ENCODE results near the gene DTX4.

Gene DTX4

DNA sequence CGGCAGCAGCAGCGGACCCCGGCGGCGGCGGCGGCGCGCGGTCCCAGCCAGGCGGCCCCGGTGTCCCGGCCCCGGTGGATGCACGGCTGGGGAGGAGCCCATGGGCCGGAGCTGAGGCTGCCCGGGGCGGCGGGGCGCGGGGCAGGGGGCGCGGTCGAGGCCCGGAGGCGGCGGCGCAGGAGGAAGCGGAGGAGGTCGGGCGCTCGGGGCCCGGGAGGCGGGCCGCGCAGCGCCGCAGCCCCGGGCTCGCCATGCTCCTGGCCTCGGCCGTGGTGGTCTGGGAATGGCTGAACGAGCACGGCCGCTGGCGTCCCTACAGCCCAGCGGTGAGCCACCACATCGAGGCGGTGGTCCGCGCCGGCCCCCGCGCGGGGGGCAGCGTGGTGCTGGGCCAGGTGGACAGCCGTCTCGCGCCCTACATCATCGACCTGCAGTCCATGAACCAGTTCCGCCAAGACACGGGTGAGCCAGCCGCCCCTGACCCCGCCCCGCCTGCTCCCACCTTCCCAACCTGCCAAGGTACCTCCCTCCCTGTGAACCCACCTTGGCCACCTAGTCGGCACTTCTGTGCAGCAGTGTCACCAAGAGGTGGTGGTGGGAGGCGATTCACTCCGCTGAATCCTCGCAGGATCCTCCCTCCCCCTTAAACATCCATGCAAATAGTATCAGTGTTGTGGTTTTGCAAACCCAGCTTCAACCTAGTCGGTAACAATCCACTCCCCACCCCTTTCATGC is 580 bp downstream of the DTX4 start:
- H3K4me3 ChIP-seq (ENCODE audit: low read depth, low read length): peak overlapping the region; percentile 82

DNA sequence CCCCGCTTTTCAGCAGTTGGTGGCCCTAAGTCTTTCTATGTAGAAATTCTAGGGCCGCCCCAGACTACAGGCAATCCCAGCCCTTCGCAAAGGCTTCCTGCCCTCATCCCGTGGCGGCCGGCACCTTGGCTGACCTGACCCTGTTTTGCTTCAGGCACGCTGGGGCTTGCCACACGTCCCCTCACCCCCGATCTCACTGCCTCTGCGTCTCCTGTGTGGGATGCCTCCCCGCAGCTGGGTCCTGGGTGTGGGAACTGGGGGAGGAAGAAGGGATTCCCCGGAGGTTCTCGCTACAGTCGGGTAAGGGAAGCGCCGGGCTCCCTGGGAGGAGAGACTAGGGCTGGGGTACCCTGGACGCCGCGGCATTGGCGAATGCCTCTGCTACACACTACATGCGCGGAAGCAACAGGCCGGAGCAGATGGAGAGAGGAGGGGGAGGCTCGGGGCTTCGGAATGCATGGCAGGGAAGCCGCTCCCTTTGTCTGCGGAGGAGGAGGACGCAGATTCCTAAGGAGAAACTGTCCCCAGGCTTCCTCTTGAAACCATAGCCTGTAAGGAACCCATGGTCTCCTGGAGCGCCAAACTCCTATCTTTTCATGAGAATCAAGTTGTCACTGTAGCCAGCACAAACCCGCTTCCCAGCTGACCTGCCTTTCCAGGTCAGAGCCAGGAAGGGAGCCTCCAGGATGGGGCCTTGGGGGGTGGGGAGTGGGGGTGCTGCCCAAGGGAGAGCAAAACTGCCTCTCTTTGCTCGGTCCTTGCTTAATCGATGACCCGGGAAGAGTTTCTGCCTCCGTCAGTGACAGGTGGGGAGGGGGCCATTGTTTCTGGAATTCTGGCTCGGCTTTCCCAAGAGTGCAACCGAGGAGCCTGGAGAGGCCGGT is 1.4 kb downstream of the DTX4 start:
- H3K4me3 ChIP-seq (ENCODE audit: low read depth, low read length): peak overlapping the region; percentile 68

DNA sequence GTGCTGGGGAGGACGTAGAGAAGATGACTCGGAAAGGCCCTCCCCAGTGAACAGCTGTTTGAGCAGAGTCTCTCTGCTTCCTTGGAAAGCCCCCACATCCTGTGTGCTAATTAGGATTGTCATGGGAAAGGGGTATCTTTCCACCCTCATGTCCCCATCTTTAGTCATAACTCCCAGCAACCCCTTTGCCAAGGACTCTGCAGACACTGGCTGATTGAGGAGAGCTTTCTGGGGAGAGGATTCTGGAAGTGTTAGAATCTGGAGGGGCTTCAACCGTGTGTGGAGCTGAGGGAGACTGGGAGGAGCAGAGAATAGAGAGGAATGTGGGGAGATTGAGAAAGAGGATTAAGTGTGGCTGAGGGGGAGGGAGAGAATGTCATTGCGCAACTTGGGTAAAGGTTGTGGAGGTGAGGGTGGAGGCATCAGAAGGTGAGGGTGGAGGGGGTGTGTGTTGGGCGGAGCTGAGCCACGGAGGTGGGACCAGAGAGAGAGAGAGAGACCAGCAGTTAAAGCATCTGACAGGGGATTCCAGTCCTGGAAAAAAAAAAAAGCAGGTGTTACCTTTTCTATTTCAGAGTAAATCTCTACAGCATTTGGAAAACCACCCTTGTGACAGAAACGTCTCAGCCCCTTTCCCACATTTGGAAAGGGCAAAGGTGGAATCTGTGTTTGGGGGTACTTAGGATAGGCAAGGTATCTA is 2.2 kb downstream of the DTX4 start:
- H3K4me3 ChIP-seq (ENCODE audit: low read depth, low read length): peak overlapping the region; percentile 68

DNA sequence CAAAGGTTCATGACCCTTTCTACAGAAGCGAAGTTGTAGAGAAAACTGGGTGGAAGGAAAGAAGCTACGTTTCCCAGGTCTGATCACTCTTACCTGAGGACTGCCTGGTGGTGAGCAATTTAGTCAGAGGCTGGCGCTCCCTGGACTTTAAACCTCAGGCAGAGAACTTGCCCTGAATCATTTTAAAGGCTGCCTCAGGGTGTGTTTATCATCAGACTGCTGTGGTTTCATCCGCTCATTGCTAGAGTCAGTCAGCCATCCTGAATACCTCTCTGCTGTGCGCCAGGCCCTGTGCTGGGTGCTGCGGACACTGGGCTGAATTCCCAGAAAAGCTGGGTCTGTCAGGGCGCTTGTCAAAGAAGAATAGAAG is 2.7 kb downstream of the DTX4 start:
- H3K4me3 ChIP-seq (ENCODE audit: low read depth, low read length): no peak overlapping the region

DNA sequence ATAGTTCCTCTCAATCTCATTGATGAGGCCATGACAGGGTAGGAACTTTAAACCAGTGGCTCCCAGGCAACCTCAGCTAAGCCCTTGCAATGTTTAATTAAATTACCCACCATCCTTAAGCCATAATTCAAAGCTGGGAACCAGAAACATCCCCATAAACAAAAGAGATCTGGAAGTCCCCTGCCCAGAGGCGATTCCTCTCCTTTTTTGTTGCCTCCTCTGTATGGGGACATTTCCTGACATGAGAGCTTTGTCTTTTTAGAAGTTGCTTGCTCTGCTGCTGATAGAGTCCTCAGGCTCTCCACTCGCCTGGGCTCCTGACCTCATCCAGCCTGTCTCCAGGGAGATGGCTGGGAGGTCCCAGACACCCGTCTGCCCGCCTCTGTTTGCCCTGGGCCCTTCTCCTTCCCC is 3.2 kb downstream of the DTX4 start:
- H3K4me3 ChIP-seq (ENCODE audit: low read depth, low read length): no peak overlapping the region

DNA sequence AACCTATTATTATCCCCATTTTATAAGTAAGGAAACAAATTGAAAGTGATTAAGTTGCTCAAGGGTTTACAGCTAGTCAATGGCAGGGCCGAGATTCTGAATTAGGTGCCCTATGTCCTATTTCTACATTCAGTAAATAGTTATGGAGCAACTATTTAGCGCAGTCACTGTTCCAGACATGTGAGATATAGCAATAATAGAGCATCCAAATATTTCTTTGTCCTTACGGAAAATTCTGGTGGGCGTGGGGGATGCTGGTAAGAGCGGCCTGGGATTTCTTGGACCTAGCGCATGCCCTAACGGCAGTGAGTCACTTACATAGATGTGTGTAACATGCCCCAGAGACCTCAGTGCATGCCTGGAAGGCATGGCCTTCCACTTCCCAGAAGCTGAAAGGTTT is 4.4 kb downstream of the DTX4 start:
- no peak overlapping the region for H3K4me3 ChIP-seq (ENCODE audit: low read depth, low read length)

DNA sequence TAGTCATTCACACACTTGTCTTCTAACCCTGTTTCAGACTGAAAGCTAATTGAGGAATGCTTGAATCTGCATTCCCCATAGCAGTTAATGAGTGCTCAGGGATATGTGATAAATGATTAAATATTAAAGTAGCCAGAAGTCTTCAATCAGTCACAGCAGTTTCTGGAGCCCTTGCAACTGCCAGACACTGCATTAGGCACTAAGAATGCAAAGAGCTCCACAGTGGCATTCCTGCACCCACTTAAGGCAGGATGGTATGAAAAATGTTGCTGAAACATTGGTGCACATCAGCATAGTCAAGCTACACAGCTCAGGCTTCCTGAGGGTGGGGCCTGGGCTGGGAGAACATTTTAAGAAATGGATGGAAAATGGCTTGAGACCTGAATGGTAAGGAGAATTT is 6.5 kb downstream of the DTX4 start:
- H3K4me3 ChIP-seq (ENCODE audit: low read depth, low read length): no peak overlapping the region

DNA sequence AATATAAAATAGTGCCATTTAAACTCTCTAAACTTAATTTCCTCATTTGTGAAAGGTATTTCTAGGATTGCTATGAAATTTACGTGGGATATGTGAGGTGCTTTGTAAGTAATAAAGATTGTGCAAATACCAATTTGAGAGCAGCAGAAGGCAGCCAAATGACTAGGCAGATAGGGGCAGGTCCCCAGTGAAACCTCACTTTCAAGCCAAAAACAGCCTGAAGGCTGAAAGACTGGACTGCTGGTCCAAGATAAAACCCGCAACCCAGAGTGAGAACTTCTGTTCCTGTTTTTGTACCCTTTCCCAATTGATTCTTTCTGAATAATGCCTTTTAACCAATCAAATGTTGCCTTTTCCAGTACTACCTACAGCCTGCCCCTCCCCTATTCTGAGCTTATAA is 7.2 kb downstream of the DTX4 start:
- H3K4me3 ChIP-seq (ENCODE audit: low read depth, low read length): no peak overlapping the region

DNA sequence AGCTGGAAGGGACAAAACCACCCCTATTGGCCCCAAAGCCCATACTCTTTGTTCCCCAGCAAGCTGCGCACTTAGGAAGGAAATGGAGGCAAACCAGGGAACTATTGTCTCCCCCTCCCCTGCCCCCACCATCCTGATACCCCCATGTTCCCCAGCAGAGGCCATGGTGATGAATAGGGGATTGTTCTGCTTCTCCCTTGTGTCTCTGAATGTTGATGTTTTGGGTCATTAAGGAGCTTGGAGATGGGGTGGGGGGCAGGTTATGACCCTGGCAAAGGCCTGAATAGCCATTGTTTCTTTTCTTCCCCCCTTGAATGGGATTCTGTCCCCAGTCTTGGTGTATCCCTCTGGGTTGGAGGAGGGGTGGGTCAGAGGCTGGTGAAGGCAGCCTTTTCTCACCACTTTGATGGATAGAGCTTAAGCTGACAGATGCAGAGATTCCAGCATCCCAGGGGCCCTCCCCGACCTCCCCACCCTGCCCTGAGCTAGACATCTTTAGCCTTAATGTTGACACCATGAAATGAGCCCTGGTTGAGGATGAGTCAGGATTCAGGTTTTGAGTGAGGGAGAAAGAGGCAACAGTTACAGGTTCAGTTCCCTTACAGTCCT is 8.3 kb downstream of the DTX4 start:
- no peak overlapping the region for H3K4me3 ChIP-seq (ENCODE audit: low read depth, low read length)

DNA sequence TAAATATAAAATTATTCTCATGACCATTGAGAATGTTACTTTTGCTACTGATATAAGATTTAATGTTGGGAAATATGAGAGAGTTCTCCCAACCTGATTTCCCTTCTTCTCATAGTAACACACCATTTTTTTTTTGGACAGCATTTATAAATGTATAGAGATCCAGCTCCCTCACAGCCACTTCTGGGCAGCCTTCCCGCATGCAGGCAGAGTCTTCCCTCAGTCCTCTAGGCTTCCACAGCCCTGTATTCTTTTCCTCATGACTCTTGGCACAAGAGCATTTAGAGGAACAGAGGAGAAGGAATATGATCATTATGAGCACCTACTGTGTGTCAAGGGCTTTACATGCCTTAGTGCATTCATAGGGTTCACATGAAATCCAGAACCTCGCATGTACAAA is 9.0 kb downstream of the DTX4 start:
- H3K4me3 ChIP-seq (ENCODE audit: low read depth, low read length): no peak overlapping the region

DNA sequence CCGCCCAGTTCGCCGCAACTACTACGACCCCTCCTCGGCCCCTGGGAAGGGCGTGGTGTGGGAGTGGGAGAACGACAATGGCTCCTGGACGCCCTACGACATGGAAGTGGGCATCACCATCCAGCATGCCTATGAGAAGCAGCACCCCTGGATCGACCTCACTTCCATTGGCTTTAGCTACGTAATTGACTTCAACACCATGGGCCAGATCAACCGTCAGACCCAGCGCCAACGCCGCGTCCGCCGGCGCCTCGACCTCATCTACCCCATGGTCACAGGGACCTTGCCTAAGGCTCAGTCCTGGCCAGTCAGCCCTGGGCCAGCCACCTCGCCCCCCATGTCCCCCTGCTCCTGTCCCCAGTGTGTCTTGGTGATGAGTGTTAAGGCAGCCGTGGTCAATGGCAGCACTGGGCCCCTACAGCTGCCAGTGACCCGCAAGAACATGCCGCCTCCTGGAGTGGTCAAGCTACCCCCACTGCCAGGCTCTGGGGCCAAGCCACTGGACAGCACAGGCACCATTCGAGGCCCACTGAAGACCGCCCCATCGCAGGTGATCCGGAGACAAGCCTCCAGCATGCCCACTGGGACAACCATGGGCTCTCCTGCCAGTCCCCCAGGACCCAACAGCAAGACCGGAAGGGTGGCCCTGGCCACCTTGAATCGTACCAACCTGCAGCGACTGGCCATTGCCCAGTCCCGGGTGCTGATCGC is 10.0 kb downstream of the DTX4 start:
- no peak overlapping the region for H3K4me3 ChIP-seq (ENCODE audit: low read depth, low read length)

DNA sequence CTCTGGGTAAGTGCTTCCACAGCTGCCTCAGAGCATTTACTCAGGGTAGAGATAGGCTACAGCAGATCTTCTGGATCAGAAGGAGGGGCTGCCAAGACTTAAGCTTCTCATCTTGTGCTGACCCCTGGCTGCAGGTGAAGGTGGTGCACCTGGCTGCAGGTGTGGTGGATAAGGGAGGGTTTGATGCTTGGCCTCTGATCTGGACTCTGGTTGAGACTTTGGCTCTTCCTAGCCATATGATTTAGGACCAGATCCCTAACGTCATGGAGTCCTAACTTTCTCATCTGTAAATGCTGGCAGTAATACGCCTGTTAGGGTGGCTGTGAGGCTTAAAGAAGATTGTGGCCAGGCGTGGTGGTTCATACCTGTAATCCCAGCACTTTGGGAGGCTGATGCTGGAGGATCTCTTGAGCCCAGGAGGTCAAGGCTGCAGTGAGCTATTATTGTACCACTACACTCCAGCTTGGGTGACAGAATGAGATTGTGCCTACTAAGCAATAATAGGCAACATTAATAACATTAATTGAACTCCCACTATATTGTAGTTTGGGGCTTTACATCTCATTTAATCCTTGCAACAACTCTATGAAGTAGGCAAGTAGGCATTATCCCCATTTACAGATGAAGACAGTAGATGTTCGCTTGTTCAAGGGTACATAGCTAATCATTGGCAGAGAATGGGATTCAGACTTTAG is 10.7 kb downstream of the DTX4 start:
- no peak overlapping the region for H3K4me3 ChIP-seq (ENCODE audit: low read depth, low read length)

DNA sequence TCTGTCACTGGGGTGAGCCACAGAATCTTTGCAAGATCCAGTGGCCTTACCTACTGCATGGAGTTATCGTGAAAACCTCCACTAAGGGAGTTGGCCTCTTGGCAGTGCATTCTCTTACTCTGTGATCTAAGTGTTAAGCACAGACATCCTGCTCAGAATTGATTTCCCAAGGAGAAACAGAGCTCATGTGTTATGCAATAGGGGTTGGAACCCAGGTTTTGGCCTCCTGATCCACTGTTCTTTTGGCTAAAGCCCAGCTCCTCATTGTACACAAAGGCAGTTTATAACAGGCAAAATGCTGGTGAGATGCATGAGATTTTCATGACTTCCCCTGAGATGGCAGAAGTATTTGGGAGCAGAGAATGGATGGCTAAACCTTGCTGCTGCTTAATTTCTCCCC is 11.8 kb downstream of the DTX4 start:
- H3K4me3 ChIP-seq (ENCODE audit: low read depth, low read length): no peak overlapping the region

DNA sequence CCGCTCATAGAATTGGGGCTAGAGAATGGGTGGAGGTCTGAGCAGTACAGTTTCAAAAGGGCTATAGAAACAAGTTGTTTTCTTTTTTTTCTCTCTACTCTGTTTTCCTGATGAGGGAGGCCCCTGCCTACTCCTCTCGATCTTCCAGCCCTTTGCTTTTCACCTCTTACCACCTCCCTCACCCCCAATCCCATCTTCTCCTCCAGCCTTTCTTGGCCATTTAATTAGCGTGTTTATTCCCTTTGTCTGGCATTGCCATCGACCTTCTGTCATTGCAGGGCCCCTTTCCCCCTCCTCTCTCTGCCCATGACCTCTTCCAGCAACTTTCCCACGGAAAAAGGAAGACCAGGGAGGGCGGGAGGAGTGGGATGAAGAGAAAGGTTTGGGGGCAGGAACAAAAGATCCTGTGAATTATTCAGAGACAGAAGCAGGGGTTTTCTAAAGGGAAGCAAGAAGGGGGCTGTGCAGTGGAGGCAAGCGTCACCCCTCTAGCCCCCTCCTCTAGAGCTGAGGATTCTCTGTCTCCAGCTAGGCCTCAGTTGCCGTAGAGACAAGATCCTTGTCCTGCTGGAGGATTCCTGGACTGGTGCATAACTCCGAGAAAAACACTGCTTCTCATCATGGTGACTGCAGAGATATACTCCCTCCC is 12.9 kb downstream of the DTX4 start:
- no peak overlapping the region for H3K4me3 ChIP-seq (ENCODE audit: low read depth, low read length)

DNA sequence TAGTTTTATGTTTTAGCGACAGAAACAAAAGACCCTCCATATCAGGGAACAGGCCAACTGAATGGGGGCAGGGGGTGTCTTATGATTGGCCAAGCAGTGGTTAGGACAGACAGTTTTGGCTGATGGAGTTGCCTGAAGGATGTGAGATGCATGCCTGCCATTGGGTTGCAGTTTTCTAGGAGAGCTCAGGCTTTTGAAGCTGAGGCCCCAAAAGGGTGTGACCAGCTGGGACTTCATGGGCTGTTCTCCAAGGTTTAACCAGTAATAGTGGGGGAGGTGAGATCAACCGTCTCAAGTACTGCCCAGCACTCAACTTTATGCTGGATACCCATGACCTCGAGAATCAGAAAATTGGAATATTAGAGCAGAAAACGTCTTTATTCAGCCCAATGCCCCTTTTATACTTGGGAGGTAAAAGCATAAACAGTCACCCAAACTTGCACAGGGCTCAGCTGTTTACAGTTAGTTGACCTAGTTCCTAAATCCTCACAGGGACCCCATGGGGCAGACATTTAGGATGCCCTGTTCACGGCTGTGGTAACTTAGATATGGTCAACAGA is 13.5 kb downstream of the DTX4 start:
- H3K4me3 ChIP-seq (ENCODE audit: low read depth, low read length): no peak overlapping the region

DNA sequence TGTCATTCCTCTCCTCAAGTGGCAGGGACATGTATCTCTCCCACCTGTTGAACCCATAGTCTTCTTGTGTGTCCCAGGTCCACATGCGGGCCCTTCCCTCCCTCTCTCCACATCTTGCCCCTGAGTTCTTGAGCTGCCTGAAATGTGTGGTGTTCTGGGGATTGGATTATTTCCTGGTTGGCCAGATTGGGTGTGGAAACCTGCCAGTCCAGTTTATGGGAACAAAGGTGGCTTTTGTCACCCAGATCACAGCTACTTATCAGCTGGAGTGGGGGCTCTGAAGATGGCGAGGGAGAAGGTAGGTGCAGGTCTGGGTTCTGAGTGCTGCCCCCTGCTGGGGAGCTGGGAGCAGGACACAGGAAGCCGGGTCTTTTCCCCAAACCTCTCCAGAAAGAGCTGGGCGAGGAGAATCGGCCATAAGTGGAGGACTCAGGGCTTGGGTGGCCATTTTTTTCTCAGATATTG is 14.2 kb downstream of the DTX4 start:
- H3K4me3 ChIP-seq (ENCODE audit: low read depth, low read length): no peak overlapping the region

DNA sequence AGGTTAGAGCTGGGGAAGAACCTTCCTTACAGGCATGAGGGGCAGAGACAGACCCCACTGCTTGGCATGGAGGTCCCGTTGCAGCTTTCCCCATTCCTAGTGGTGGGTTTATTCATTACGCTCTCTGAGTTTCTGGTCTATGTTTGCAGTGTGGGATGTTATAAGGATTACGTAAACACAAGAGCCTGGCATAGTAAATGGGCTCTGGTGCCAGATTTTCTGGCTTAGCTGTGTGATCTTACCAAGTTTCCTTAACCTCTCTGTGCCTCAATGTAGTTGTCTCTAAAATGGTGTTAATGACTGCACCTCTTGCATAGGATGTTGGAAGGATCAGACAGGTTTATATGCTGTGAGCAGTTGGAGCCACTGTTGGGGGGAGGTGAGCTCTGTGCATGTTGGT is 15.1 kb downstream of the DTX4 start:
- H3K4me3 ChIP-seq (ENCODE audit: low read depth, low read length): no peak overlapping the region

DNA sequence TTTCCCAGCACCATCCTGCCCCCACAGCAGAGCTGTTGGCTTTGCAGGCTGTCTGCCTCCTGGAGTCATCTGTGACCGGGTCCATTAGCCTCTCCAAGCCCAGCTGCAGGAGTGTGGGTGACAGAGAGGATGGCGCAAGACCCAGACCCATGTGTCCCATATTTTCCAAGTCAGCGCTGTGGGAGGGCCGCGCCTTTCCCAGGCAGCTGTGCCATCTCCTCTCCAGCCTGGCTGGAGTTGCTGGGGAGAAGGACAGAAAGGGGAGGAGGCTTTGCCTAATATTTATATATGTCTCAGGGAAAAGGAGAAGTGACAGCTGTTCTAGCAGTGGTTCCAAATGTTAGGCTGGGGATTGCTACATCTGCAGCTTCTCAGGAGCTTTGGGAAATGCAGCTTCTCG is 15.7 kb downstream of the DTX4 start:
- H3K4me3 ChIP-seq (ENCODE audit: low read depth, low read length): no peak overlapping the region

DNA sequence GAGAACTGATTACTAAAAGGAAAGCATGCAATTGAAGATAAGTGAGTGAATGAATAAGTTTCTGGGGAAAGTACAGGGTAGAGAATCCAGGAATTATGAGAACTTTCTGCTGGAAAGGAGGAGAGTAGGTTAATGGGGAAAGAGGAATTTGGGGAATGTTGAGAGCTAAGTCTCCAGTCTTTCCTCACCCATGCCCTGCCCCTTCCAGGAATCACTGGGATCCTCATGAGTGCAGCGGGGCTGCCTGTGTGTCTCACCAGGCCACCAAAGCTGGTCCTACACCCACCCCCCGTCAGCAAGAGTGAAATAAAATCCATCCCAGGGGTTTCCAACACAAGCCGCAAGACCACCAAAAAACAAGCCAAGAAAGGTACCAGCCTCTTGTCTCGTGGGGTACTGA is 17.0 kb downstream of the DTX4 start:
- H3K4me3 ChIP-seq (ENCODE audit: low read depth, low read length): no peak overlapping the region
